ENCODE measurements around the gene SH3RF2.

The SH3RF2 gene

DNA sequence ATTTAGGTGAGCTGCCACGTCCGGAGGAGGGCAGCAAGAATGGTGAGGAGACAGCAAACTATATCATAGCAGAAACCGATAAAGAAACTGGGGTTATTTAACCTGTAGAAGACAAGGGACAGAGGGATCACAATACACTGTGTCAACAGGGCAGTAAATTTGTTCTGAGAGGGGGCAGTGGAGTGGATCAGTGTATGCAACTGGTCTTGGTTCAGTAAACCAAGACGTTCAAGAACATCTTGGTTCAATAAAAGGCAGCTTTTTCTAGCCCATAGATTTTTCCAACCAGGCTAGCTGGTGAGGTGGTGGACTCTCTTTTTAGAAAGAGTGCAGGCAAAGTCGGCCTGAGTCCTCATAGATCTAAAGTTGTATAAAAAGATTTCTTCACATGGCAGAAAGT is 113.7 kb downstream of the SH3RF2 start:
- DNase-seq = no peak

- no peak for DNase-seq
Measured at GRCh38 chr5:146051678-146052077, 115.3 kb downstream of the SH3RF2 start.

DNA sequence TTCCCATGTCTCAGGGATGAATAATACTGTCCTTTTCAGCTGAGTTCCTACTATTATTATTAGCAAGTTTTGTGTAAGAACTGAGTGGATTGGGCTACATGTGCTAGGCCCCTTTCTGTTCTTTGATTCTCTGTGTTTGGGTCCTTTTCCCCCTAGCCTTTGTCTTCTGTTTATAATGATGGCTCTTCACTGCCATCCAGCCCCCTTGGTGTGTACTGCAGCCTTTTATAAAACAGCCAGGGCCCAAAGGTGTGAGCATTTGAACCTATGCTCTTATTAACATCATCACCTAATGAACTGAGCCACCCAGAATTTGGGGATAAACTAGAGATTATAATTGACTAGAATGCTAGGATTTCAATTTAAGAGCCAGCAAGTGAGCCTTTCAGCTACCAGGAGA is 116.4 kb downstream of the SH3RF2 start:
- DNase-seq = no peak

DNA sequence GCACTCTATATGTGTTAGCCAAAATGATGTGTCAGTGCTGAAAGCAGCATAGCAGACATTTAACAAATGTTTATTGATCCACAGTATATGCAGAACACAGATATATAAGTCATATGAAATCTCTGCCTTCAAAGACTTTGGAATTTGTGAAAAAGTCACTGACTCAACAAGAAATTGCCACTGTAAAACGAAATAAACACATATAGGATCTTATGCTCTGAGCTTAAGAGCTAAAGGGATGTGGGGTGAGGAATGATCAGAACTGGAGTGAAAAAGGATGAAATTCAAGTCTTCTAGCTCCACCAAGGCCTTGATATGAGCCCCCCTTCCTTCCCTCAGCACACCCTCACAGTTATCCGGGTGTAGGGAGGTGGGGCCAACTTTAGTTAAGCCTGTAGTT is 119.1 kb downstream of the SH3RF2 start:
- DNase-seq = no peak

DNA sequence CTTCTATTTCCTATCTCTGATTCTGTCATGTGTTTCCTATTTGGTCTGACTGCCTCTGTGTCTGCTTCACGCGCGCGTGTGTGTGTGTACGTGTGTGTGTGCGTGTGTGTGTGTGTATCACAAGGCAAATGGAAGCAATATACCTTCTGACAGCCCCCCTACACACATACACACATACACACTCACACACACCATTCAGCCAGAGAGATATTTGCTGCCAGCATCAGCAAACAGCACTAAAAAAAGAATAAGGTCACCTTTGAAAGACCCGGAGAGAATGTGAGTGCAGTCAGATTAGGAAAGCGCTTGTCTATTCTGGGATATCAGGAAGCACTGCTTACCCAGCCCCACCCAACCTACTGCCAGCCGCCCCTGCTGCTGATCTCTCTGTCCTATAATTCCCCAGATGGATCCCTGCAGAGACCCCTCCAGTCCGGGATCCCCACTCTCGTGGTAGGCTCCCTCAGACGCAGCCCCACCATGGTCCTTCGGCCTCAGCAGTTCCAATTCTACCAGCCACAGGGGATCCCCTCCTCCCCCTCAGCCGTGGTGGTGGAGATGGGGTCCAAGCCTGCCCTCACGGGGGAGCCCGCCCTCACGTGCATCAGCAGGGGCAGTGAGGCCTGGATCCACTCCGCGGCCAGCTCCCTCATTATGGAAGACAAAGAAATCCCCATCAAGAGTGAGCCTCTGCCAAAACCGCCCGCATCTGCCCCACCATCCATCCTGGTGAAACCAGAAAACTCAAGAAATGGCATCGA is 123.3 kb downstream of the SH3RF2 start:
- no peak for DNase-seq

- DNase-seq = no peak
Measured at GRCh38 chr5:146060221-146060585, 123.8 kb downstream of the SH3RF2 start.

DNA sequence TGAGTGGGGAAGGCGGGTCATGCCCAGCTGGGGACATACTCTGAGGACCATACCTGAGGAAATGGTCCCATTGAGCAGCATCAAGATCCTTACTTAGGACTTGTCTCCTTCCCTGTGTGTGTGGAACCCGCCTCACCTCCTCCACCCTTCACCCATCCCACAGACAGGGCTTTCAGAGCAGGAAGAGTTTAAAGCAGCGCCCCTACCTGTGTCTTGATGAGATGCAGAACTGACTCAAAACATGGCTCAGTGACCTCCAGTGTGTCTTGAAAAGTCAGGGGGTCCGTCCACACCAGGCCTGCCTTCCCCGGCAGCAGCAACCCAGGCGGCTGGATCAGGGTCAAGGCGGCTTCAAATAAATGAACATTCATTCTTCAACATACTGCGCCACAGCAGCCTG is 130.6 kb downstream of the SH3RF2 start:
- no peak for DNase-seq

DNA sequence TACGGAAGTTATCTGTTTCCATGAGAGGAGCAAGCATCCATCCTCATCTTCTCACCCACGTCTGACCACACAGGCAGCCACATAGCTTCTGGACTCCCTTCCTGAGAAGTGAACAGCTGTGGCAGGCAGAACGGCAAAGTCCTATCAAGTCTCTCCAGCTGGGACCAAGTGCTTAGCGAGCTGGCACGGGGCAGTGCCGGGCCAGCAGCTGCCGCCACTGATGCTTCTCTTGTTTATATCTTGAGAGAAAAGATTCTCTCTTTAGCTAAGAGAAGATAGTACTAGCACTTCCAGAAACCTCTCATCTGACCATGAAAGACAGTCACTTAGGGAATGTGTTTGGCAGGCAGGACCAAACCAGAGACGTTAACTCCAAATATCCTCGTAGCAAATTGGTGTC is 131.8 kb downstream of the SH3RF2 start:
- no peak for DNase-seq

DNA sequence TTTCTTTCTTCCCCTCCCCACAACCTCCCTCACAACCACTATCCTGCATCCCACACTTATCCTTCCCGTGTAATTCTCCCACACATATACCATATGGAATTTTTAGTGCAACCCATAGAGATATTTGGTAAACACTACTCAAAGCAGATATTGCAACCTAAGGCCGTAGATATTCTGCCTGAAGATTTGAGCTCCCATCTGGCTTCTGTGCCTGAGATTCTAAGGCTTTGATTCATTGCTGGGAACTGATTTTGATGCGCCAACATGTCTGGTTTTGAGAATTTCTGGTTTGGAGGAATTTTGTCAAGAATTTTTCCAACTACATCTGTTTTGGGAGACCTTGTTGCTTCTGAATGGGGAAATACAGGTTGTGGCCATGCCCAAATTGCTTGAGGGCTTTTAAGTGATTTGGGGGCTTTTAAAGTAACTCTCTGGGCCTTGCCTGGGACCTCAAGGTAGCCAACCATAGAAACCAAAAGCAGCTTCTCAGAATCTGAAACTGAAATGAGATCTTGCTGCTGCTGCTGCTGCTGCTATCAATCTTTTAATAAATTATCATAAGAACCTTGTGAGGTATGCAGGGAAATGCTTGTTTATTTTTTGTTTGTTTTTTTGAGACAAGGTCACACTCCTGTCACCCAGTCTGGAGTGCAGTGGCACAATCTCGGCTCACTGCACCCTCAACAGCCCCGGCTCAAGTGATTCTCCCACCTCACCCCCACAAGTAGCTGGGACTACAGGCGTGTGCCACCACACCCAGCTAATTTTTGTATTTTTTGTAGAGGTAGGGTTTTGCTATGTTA is 132.8 kb downstream of the SH3RF2 start:
- DNase-seq = no peak

DNA sequence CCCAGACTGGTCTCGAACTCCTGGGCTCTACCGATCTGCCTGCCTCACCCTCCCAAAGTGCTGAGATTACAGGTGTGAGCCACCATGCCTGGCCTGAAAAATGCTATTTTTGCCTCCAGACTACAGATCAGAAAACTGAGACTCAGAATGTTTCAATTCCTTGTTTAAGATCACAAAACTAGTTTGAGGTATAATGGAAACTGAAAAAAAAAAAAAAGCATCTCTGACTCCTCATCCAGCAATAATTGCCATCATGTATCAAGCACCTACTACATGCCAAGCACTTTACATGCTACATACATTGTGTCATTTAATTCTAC is 133.4 kb downstream of the SH3RF2 start:
- DNase-seq = no peak

- no peak for DNase-seq
Measured at GRCh38 chr5:146070746-146071145, 134.4 kb downstream of the SH3RF2 start.

- DNase-seq = no peak
Measured at GRCh38 chr5:146071171-146071570, 134.8 kb downstream of the SH3RF2 start.

DNA sequence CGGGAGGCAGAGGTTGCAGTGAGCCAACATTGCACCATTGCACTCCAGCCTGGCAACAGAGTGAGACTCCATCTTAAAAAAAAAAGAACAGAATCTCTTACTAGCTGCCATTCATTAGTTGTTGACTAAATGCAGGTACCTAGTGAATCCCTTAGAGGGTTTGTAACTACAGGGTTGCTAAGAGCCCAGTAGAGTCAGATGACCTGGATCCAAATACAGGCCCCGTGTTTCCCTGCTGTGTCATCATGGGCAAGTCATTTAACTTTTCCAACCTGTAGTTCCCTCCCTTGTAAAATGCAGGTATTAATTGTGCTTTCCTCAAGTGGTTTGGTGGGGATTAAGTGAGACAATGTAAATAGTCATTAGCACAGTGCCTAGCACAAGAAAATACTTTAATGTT is 136.2 kb downstream of the SH3RF2 start:
- no peak for DNase-seq

DNA sequence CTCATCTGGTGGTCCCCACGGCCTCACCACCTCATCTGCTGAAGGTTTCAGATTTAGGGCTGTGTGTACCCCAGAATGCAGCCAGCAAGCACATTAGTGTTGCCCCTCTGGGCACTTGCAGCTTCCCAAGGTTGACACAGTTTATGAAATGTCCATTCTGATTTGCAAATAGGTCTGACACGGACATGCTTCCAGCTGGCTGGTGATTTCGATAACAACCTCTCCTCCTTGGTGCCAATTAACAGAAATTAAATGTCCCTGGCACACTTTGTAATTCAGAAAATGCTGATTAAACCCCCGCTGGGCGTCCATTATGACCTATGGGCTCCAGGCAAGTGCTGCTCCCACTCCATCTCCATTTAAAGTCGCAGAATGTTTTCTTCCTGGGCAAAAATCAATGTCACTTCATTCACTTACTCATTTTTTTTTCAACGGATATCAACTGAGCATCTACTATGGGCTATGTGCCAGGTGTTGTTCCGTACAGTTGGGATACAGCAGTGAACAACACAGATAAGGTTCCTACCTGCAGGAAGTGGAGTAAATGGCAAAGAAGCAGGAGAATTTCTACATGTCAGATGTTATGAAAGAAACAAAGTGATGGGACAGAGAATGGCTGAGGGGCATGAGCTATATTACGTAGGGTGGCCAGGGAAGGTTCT is 137.0 kb downstream of the SH3RF2 start:
- DNase-seq = no peak

- DNase-seq = no peak
Measured at GRCh38 chr5:146076028-146076427, 139.7 kb downstream of the SH3RF2 start.

- no peak for DNase-seq
Measured at GRCh38 chr5:146076455-146076854, 140.1 kb downstream of the SH3RF2 start.

DNA sequence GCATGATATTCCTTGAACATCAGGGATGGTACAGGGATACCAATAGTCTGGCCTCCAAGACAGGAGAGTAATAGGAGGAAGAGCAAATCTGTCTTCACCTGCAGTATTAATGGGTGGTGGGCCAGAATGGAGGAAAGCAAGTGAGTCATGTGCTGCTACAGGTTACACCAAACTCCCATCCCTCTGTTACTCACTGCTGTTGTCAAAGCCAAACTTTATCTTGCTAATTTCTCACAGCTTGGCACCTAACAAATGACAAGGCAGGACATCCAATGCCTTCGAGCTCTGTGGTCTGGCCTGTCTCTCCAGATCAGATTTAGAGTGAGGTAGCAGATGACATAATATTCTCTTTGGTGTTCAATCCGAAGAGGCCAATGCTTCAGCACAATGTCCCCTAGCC is 142.2 kb downstream of the SH3RF2 start:
- no peak for DNase-seq

GRCh38 chr5:146079695-146080373 is 143.5 kb downstream of the SH3RF2 start:
- no peak for DNase-seq

DNA sequence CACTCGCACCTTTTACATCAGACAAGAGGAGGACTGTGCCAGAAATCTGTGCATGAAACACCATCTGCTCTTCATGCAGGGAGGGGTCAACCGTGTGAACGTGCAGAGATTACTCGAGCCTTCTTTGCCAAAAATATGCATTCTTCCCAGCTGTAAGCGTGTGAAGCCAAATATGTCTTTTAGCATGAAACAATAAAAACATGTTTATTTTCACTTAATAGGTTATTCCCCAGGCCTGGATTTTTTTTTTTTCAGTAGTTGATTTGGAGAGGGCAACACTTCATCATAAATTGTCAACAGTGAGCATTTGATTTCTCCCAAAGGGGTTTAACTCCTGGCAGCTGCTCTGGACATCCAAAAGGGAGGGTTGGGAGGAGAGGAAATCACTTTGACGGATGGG is 145.2 kb downstream of the SH3RF2 start:
- no peak for DNase-seq

DNA sequence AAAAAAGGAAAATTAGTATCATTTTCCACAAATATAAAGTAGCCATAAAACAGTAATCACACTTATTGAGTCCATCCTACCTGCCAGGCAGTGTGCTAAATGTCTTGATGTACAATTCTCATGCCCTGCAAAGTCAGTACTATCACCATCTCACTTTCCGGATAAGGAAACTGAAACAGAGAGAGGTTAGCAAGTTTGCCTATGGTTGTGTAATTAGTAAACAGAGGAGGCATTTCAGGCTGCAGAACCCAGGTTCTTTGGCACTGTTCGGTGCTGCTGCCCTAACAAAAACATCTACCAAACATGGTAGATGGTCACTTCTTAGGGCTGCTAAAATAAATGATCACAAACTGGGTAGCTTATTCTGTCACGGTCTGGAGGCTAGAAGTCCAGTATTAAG is 146.4 kb downstream of the SH3RF2 start:
- no peak for DNase-seq

GRCh38 chr5:146084376-146084775 is 148.0 kb downstream of the SH3RF2 start:
- no peak for DNase-seq

DNA sequence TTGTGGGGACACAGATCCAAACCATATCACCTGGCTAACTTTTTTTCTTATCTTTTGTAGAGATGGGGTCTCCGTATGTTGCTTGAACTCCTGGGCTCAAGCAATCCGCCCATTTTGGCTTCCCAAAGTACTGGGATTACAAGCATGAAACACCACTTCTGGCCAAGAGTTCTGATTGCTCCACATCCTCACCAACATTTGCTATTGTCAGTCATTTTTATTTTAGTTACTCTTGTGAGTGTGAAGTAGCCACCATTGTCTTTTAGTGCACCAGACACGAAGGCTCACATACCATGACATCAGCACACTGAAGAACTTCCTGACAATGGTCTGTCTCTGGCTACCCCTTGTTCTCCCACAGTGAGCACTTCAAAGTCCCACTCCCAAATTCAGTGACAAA is 151.7 kb downstream of the SH3RF2 start:
- DNase-seq = no peak

- DNase-seq = no peak
Measured at GRCh38 chr5:146089287-146089686, 152.9 kb downstream of the SH3RF2 start.

GRCh38 chr5:146091881-146092280 is 155.5 kb downstream of the SH3RF2 start:
- no peak for DNase-seq
